ENCODE results near the gene EPB41L2. TPM values are rescaled to one million over a fixed set of nuclear protein-coding genes. Genes with fewer than 3 reads are reported as not detected.

EPB41L2 gene
- total RNA-seq, 2 donors from 2014 or later: 30.5 to 31.0 TPM

- Mint-ChIP-seq H3K27ac (no peak overlapping the region), H3K4me3 (no peak overlapping the region)
Measured at GRCh38 chr6:131054392-131055250, 8.4 kb downstream of the EPB41L2 start.

DNA sequence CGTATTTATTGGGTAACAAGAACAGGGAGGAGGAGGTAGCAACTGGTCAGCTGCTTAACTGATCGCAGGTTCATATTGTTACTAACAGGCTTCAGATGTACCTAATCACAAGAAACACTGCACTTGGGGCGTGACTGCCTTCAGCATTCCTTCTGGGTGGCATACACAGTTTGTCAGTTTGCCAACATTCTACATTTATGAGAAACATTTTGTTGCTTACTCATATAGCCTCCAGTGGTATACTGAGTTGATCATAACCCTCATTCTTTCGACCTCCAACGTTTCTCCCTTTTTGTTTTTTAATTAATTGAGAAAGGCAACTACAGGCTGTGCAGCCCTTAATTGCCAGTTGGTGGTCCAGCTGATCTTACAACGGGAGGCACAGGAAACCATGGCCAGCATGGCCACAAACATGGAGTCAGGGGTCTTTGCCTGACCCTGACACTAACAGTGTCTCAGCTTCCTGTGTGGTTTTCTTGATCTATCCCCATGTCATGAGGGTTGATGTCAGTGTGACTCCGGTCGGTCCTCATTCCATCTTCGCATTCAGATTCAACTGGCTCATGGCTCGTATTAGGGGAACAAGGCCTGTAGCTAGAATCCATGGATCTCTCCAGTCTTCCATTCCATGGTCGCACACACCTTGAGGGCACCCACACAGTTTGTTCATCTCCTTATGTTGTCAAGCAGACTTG lies 9.4 kb downstream of the EPB41L2 start:
- no peak for DNase-seq (ENCODE audit: low spot score)
- peaks cover 15% of the 10 kb centered on the region for H3K9me3 Mint-ChIP-seq
- no peak overlapping the region for H3K27ac Mint-ChIP-seq
- peaks cover 0 to 8% of the 10 kb centered on the region in 2 donors for H3K27me3 Mint-ChIP-seq
- no peak for ATAC-seq
- no peak overlapping the region for H3K4me3 Mint-ChIP-seq
- peaks cover 28% of the 10 kb centered on the region for H3K36me3 Mint-ChIP-seq
- no peaks in the 10 kb centered on the region for H3K4me1 Mint-ChIP-seq (ENCODE audit: low read depth in 2 of 2)

More at GRCh38 chr6:131054392-131055250, 8.4 kb downstream of the EPB41L2 start:
- DNase-seq (ENCODE audit: low spot score) (no peak), ATAC-seq (no peak)
- H3K4me1 Mint-ChIP-seq (ENCODE audit: low read depth in 2 of 2): no peaks in the 10 kb centered on the region
- H3K27me3 Mint-ChIP-seq: peaks cover 0 to 8% of the 10 kb centered on the region in 2 donors
- peaks cover 15% of the 10 kb centered on the region for H3K9me3 Mint-ChIP-seq
- H3K36me3 Mint-ChIP-seq: peaks cover 28% of the 10 kb centered on the region

GRCh38 chr6:131052181-131052580 lies 10.9 kb downstream of the EPB41L2 start:
- DNase-seq (ENCODE audit: low spot score) (no peak), ATAC-seq (no peak)
- Mint-ChIP-seq H3K4me3 (no peak overlapping the region), H3K4me1 (ENCODE audit: low read depth in 2 of 2) (no peaks in the 10 kb centered on the region), H3K9me3 (peaks cover 15% of the 10 kb centered on the region), H3K27ac (no peak overlapping the region), H3K27me3 (peaks cover 0 to 8% of the 10 kb centered on the region in 2 donors), H3K36me3 (peaks cover 24% of the 10 kb centered on the region)

- ATAC-seq (no peak), DNase-seq (ENCODE audit: low spot score) (no peak)
- Mint-ChIP-seq H3K36me3 (peaks cover 24% of the 10 kb centered on the region), H3K9me3 (peaks cover 15% of the 10 kb centered on the region), H3K4me1 (ENCODE audit: low read depth in 2 of 2) (no peaks in the 10 kb centered on the region), H3K4me3 (no peak overlapping the region), H3K27ac (no peak overlapping the region), H3K27me3 (peaks cover 0 to 8% of the 10 kb centered on the region in 2 donors)
Measured at GRCh38 chr6:131051341-131051740, 11.7 kb downstream of the EPB41L2 start.

GRCh38 chr6:131049608-131050007 lies 13.4 kb downstream of the EPB41L2 start:
- peaks cover 15% of the 10 kb centered on the region for H3K9me3 Mint-ChIP-seq
- peaks cover 0 to 8% of the 10 kb centered on the region in 2 donors for H3K27me3 Mint-ChIP-seq
- H3K36me3 Mint-ChIP-seq: peaks cover 17% of the 10 kb centered on the region
- no peak overlapping the region for H3K4me3 Mint-ChIP-seq
- no peak overlapping the region for H3K27ac Mint-ChIP-seq
- H3K4me1 Mint-ChIP-seq (ENCODE audit: low read depth in 2 of 2): no peaks in the 10 kb centered on the region
- DNase-seq (ENCODE audit: low spot score): no peak
- ATAC-seq: no peak

GRCh38 chr6:131048933-131049515 lies 14.0 kb downstream of the EPB41L2 start:
- ATAC-seq (no peak), DNase-seq (ENCODE audit: low spot score) (no peak)
- H3K27me3 Mint-ChIP-seq: peaks cover 0 to 8% of the 10 kb centered on the region in 2 donors
- H3K27ac Mint-ChIP-seq: no peak overlapping the region
- peaks cover 11% of the 10 kb centered on the region for H3K36me3 Mint-ChIP-seq
- H3K9me3 Mint-ChIP-seq: peaks cover 10% of the 10 kb centered on the region
- no peaks in the 10 kb centered on the region for H3K4me1 Mint-ChIP-seq (ENCODE audit: low read depth in 2 of 2)
- H3K4me3 Mint-ChIP-seq: no peak overlapping the region

- ATAC-seq (no peak), DNase-seq (ENCODE audit: low spot score) (no peak)
- H3K27ac Mint-ChIP-seq: no peak overlapping the region
- peaks cover 0 to 8% of the 10 kb centered on the region in 2 donors for H3K27me3 Mint-ChIP-seq
- H3K4me3 Mint-ChIP-seq: no peak overlapping the region
- H3K4me1 Mint-ChIP-seq (ENCODE audit: low read depth in 2 of 2): no peaks in the 10 kb centered on the region
- H3K9me3 Mint-ChIP-seq: peaks cover 8% of the 10 kb centered on the region
- peaks cover 8% of the 10 kb centered on the region for H3K36me3 Mint-ChIP-seq
Measured at GRCh38 chr6:131048459-131048858, 14.6 kb downstream of the EPB41L2 start.

DNA sequence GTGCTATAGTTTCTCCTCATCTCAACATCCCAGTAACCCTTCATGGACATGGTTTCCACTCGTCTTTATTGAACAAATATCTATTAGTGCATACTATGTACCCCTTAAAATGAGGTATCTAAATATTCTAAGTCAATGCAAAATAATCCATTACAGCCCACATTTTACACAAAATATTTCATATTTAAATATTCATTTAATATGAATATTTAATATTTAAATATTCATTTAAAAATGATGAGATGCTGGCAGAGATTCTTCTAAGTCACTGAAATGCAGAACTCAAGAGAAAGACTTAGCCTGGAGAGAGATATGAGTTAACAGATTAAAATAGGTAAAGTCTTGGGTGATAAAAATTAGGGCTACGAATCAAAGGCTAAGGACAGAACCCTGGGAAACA lies 17.9 kb downstream of the EPB41L2 start:
- DNase-seq (ENCODE audit: low spot score) (no peak), ATAC-seq (no peak)
- Mint-ChIP-seq H3K36me3 (no peaks in the 10 kb centered on the region), H3K4me1 (ENCODE audit: low read depth in 2 of 2) (no peaks in the 10 kb centered on the region), H3K9me3 (no peaks in the 10 kb centered on the region), H3K27ac (no peak overlapping the region), H3K4me3 (no peak overlapping the region), H3K27me3 (peaks cover 1 to 3% of the 10 kb centered on the region in 2 donors)

DNA sequence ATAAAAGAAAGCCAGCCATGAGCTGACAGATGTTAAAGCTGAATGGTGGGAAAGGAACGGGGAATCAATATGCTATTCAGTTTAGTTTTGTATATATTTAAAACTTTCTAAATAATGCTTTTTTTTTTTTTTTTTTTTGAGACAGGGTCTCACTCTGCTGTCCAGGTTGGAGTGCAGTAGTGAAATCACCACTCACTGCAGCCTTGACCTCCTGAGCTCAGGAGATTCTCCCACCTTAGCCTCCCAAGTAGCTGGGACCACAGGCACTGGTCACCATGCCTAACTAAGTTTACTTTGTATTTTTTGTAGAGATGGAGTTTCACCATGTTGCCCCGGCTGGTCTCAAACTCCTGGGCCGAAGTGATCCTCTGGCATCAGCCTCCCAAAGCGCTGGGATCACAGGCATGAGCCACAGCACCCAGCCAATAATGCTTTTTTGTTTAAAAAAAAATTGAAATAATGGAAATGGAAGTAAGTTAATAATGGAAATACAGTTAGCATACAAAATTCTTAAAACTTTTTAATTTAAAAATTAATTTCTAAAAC lies 19.1 kb downstream of the EPB41L2 start:
- peaks cover 0 to 3% of the 10 kb centered on the region in 2 donors for H3K27me3 Mint-ChIP-seq
- no peak overlapping the region for H3K4me3 Mint-ChIP-seq
- ATAC-seq: no peak
- no peaks in the 10 kb centered on the region for H3K4me1 Mint-ChIP-seq (ENCODE audit: low read depth in 2 of 2)
- DNase-seq (ENCODE audit: low spot score): no peak
- no peak overlapping the region for H3K27ac Mint-ChIP-seq
- H3K9me3 Mint-ChIP-seq: no peaks in the 10 kb centered on the region
- no peaks in the 10 kb centered on the region for H3K36me3 Mint-ChIP-seq

GRCh38 chr6:131042664-131043063 lies 20.4 kb downstream of the EPB41L2 start:
- no peak for DNase-seq (ENCODE audit: low spot score)
- Mint-ChIP-seq H3K4me1 (ENCODE audit: low read depth in 2 of 2) (no peaks in the 10 kb centered on the region), H3K27me3 (peaks cover 0 to 3% of the 10 kb centered on the region in 2 donors), H3K9me3 (no peaks in the 10 kb centered on the region), H3K4me3 (no peak overlapping the region), H3K36me3 (no peaks in the 10 kb centered on the region), H3K27ac (no peak overlapping the region)
- no peak for ATAC-seq

- H3K9me3 Mint-ChIP-seq: no peaks in the 10 kb centered on the region
- no peak overlapping the region for H3K4me3 Mint-ChIP-seq
- H3K27me3 Mint-ChIP-seq: peaks cover 0 to 3% of the 10 kb centered on the region in 2 donors
- no peaks in the 10 kb centered on the region for H3K4me1 Mint-ChIP-seq (ENCODE audit: low read depth in 2 of 2)
- no peak overlapping the region for H3K27ac Mint-ChIP-seq
- no peak for ATAC-seq
- no peaks in the 10 kb centered on the region for H3K36me3 Mint-ChIP-seq
- no peak for DNase-seq (ENCODE audit: low spot score)
Measured at GRCh38 chr6:131041814-131042213, 21.2 kb downstream of the EPB41L2 start.

DNA sequence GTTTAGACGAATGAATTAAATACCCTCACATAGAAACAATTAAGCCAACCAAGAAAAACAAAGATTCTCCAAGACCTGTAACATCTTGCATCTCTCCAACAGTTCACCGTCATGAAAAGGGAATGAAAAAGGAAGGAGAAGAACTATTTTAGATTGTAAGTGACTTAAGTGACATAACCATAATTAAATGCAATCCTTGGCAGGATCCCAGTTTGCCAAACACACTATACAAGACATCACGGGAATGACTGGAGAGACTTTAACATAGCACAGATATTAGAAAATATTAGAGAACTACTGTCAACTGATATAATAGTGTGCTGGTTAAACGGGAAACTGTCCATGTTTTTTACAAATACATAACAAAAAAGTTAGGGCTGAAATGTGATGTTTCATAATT lies 22.2 kb downstream of the EPB41L2 start:
- H3K9me3 Mint-ChIP-seq: no peaks in the 10 kb centered on the region
- H3K36me3 Mint-ChIP-seq: no peaks in the 10 kb centered on the region
- peaks cover 0 to 3% of the 10 kb centered on the region in 2 donors for H3K27me3 Mint-ChIP-seq
- no peak overlapping the region for H3K27ac Mint-ChIP-seq
- no peak overlapping the region for H3K4me3 Mint-ChIP-seq
- ATAC-seq (no peak), DNase-seq (ENCODE audit: low spot score) (no peak)
- no peaks in the 10 kb centered on the region for H3K4me1 Mint-ChIP-seq (ENCODE audit: low read depth in 2 of 2)

DNA sequence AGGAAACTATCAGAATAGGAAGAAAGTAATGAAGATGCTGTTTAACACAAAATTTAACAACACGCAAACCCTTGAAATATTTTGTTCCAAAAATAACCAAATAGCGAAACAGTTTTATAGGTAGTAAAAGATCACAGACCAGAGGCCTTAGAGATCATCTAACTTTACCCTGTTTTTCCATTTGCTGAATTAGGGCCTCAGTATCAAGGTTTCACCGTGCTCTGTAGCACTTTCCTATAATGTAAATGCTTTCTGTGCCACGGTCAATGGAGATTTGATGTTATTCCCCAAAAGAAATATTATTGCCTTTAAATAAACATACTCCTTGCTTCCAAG lies 23.7 kb downstream of the EPB41L2 start:
- H3K4me1 Mint-ChIP-seq (ENCODE audit: low read depth in 2 of 2): no peaks in the 10 kb centered on the region
- H3K27me3 Mint-ChIP-seq: peaks cover 0 to 3% of the 10 kb centered on the region in 2 donors
- H3K9me3 Mint-ChIP-seq: no peaks in the 10 kb centered on the region
- DNase-seq (ENCODE audit: low spot score) (no peak), ATAC-seq (no peak)
- no peaks in the 10 kb centered on the region for H3K36me3 Mint-ChIP-seq
- H3K27ac Mint-ChIP-seq: no peak overlapping the region
- no peak overlapping the region for H3K4me3 Mint-ChIP-seq
